ENCODE results near the gene ZFP1.

DNA sequence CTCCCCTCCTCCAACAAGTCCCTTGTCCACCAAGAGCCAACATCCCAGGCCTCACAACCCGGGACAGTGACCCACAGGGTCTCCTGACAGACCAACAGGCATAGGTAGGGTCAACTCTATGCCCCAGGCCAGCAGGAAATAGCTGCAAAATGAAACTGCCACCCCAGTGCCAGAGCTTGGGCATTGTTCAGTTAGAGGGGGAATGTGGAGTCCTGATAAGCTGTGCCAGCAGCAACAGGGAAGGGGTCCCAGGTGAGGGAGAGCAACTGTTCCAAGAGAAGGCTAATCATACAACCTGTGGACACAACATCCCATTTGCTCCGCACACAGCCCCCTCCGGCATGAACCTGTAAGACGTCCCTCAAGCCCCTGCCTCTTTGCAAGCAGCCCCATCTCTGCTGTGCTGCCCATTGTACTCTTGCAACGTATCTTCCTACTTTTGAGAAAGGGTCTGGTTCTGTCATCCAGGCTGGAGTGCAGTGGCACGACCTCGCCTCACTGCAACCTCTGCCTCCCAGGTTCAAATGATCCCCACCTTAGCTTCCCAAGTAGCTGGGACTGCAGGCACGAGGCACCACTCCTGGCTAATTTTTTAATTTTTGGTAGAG, 41.4 kb downstream of the ZFP1 start:
- TF ChIP-seq, protein P1, sequence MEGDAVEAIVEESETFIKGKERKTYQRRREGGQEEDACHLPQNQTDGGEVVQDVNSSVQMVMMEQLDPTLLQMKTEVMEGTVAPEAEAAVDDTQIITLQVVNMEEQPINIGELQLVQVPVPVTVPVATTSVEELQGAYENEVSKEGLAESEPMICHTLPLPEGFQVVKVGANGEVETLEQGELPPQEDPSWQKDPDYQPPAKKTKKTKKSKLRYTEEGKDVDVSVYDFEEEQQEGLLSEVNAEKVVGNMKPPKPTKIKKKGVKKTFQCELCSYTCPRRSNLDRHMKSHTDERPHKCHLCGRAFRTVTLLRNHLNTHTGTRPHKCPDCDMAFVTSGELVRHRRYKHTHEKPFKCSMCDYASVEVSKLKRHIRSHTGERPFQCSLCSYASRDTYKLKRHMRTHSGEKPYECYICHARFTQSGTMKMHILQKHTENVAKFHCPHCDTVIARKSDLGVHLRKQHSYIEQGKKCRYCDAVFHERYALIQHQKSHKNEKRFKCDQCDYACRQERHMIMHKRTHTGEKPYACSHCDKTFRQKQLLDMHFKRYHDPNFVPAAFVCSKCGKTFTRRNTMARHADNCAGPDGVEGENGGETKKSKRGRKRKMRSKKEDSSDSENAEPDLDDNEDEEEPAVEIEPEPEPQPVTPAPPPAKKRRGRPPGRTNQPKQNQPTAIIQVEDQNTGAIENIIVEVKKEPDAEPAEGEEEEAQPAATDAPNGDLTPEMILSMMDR (IDR thresholded peaks at IDR 0.05), result no peak
- no peak for TF ChIP-seq POLR2A (IDR thresholded peaks at IDR 0.05)

Measured in lower leg skin (tissue), 3 donors.